ENCODE results near the gene HDHD5.

HDHD5 gene

DNA sequence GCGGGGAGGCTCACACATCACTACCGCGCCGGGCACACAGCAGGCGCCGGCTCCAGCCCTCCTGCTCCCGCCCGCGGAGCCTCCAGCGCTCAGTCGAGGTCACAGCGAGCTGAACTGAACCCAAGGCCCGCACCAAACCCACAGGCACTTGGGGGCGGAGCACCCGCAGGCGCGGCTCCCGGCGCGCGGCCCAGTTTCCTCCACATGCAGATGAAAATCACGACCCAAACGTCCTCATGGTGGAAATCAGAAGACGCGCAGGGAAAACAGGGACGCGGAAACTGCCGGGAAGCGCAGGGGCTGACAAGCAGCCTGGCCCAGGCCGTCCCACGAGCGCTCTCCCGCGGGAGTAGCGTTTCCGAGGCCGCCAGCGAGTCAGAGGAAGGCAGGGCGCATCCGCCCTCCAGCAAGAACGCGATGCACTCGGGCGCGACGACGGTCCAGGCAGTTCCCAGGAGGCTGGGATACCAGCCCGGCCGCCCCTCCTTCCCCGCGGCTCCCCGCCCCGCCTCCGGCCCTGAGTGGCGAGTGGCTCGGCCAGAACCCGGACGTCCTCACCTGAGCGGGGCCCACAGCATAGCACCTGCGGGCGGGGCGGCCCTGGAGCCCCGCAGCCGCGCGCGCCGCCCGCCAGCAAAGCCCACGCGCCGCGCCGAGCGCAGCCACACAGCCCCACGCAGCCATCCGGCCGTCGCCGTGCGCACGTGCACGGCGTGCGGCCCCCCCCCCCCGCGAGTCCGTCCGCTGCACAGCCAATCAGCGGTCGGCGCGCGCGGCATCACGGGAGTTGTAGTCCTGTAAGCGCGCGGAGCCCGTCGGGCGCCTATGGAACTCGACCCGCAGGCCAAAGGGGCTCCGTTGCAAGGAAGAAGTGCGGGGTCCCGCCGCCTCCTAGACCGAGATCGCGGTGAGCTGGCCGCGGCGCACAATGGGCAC lies at the start of gene HDHD5:
TSS of gene HDHD5 (minus strand) at position 710 of the 936 bp plus-strand sequence. CDS start at position 684, 26 bp downstream.
- DNase-seq (ENCODE audit: low read depth in 2 of 2): peak; percentile 77 to 79

DNA sequence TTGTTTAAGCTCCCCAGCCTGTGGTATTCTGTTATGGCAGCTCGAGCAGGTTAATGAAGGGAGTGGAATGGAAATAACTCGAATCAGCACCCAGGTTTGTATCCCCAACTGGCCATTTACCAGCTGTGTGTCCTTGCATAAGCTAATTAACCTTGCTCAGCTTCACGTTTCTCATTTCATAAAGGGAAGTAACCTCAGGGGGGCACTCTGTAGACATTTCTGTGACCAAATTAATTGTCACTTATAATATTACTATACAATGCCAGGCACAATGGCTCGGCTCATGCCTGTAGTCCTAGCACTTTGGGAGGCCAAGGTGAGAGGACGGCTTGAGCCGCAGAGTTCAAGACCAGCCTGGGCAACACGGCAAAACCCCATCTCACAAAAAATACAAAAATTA lies 46.4 kb upstream of the HDHD5 start:
- no peak for DNase-seq (ENCODE audit: low read depth in 2 of 2)

DNA sequence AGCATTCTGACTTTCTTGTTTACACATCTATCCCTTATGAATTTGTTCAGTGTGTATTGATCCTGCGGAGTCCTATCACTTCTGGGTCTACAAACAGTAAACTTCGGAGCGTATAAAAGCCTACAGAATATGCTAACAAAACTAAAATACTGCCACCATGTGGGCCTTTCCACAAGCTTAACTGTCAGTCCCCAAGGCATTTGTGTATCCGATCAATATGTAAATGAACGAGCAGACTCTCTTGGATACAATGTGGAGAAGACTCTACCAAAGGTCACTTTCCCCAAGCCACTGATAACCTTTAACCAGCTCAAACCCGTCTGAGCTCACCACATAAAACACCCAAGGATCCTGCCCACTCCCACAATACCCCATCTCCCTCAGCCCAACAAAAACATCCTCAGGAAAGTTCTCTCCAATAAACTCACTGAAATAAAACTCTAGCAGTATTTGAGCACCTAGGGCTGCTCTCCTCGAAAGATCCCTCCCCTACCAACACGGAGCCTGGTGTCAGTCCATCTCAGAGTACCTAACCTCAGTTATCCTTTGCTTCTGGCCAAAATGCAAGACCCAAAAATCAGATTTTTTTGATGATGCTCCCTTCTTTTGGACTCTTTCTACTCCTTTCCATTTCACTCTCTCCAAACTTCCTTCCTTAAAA lies 42.3 kb upstream of the HDHD5 start:
- no peak for DNase-seq (ENCODE audit: low read depth in 2 of 2)

DNA sequence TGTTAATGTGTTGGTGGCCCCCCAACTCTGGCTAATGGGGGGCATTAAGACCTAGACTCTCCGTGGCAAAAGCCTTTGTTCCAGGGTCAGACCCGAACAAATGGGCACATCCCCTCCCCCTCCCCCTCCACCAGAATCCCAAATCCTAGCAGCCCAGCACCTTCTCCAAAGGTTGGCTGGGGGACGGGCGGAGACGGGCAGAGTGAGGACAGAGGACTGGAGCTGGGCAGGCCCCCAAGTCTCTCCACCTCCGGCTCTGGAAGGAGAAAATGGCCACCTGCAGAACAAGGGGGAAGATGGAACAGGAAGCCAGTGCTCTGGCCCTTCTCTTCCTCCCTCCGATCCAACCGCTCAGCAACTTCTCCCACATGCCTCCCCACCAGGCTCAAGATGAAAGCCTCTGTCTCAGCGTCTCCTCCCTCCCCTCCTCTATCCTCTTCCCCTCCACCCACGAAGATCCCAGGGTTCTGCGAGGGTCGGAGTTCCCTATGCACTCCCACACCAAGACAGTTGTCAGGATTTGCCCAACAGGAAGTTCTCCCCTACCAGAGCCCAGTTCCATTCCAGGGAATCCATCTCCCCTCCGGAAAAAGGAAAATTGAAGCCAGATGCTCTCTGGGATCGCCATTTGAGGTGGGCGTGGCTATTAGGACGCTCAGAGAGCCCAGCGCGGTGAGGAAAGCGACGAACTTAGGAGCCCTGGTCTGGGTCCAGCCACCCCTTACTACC lies 40.1 kb upstream of the HDHD5 start:
- no peak for DNase-seq (ENCODE audit: low read depth in 2 of 2)

DNA sequence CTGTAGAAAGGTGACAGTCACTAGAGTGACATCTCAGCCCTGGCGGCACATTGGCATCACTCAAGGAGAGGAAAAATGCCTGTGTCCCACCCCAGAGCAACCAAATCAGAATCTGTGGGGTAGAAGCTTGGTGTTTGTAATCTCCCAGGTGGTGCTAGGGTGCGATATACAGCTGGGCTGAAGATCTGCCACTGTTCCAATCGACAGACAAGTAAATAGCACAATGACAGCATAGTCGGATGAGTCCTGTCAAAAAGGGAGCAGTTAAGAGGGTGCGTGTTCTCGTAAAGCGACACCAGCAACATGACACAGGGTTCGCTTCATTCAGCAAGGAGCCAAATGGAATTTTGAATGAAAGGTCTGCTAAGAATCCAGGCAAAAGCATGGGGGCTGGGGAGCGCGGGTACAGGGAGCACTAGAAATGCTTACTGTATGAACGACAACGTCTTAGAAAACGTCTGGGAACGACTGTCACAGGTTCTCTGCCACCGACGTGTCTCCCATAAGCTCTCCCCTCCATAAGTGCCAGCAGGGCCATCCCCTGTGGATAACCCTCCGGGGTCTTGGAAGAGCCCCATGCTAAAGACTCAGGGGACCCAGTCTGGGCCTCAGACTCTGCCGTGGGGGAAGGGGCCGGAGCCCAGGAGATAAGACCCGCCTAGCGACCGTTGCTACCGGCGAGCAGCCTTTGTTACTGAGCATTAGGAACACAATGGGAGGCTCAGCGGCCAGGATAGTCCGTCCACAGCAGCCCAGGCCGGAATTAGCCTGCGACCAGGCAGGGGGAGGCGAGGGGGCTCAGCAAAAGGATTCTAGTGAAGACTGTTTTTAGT lies 39.3 kb upstream of the HDHD5 start:
- DNase-seq (ENCODE audit: low read depth in 2 of 2): no peak

DNA sequence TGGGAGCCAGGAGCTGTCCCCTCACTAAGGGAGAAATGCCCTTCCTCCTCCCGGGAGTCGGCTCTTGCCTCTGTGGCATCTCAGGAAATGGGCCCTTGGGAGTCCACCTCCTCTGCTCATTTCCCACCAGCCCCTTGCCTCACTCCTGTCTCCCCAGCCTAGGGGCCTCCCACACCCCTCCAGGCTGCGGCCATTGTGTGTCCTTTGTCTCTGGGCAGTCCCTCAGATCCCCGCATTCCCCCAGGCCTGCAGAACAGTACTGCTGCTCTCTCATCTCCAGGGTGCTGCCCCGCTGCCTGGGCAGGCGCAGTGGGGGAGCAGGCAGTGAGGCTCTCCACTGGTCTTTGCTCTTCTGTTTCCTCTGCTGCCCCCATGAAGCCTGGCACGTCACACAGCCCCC lies 35.1 kb upstream of the HDHD5 start:
- DNase-seq (ENCODE audit: low read depth in 2 of 2): no peak

DNA sequence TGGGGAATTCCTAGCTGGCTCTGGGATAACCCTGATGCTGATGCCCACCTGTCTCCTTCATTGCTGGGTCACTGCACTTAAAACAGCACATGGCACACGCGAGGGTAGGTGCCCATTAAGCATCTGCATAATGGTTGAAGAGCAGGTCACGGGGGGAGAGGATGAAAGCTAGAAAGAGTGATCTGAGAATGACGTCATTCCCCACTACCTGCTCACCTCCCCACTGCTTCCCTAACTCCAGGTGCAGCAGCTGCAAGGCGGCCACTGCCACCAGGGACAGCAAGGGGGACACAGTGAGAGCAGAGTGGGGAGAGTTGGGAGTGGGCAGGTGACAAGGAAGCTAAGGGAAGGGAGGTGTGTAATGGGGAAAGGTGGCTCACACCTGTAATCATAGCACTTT lies 33.1 kb upstream of the HDHD5 start:
- no peak for DNase-seq (ENCODE audit: low read depth in 2 of 2)

DNA sequence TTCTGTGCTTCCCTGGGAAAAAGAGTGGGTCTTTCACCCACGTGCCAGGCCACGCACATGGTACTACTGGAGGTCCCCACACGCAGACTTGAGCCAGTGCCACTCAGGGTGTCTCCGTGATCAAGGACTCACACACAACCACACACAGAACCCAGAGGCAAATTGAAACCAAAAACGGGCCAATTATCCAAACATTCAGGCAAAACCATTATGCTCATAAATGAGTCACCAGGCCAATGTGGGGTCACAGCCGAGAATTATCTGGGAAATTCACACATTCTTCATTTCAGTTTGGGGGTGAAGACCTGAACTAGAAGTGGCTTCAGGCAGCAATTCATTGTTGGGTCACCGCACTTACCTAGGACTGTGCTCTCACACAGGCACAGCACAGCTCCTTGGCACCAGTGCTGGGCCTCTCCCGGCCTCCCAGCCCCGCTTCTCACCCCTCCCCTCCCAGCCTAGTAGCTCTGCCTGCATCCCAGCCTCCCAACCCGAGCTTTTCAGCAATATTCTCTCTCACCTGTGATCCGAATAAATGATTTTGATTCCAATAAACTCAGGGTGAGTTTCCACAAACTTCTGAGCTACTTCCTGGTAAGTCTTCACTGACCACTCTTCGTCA lies 32.2 kb upstream of the HDHD5 start:
- no peak for DNase-seq (ENCODE audit: low read depth in 2 of 2)

DNA sequence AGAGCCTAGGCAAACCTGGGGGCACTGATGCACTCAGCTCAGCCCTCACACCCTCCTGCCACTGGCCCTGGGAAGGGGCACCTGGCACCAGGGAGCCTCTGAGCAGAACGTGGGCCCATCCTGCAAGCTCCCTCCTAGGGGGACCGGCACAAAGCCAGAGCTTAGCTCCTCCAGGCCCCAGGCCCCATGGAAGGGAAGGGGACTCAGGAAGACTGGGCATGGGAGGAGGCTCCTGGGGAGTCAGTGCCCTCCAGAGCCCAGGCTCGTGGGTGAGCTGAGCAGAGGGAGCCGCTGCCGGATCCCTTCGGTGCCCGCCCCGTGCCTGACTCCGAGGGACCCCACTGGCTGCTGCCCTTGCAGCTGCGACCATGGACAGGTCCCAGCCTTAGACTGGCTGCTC lies 31.6 kb upstream of the HDHD5 start:
- no peak for DNase-seq (ENCODE audit: low read depth in 2 of 2)

DNA sequence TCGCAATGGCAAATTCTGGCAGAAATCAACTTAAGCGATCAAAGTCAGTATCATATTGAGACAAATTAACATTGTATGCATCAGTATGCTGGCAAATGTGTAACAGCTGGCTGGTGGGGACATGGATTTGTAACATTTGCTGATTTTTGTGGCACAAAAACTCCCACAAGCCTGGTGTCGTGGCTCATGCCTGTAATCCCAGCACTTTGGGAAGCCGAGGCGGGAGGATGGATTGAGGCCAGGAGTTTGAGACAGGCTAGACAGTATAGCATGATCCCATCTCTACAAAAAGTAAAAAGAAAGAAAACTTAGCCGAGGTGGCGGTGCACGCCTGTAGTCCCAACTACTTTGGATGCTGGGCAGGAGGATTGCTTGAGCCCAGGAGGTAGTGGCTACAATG lies 17.6 kb upstream of the HDHD5 start:
- DNase-seq (ENCODE audit: low read depth in 2 of 2): no peak

DNA sequence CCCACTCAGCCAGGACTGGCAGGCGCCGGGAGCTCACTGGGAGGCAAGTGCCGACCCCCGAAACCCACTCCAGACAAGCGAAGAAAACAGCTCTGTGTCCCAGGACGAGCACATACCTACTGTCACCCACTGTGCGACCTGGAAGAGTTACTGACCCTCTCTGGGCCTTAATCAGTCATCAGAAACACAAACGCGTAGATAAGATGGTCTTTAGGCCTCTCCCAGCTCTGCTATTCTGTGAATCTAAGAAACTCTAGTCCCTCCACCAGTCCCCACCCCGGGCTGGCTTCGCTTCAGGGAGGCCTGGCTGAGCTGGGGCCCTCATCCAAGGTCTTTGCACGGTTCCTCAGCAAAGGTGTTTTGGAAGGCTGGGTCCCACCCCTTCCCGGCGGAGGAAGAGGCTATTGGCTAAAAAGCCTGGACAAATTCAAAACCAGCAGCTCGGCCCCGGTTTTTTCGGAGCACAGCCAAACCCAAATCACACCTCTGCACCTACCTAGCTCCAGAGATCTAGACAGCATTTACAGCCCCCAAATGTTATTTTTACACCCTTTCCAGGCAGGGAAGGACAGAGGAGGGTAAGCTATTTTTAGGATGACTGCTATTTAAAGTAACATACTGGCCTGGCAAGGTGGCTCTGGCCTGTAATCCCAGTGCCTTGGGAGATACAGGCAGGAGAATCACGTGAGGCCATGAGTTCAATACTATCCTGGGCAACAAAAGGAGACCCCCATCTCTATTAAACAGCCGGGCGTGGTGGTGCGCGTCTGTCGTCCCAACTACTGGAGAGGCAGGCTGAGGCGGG lies 13.2 kb upstream of the HDHD5 start:
- DNase-seq (ENCODE audit: low read depth in 2 of 2): no peak

DNA sequence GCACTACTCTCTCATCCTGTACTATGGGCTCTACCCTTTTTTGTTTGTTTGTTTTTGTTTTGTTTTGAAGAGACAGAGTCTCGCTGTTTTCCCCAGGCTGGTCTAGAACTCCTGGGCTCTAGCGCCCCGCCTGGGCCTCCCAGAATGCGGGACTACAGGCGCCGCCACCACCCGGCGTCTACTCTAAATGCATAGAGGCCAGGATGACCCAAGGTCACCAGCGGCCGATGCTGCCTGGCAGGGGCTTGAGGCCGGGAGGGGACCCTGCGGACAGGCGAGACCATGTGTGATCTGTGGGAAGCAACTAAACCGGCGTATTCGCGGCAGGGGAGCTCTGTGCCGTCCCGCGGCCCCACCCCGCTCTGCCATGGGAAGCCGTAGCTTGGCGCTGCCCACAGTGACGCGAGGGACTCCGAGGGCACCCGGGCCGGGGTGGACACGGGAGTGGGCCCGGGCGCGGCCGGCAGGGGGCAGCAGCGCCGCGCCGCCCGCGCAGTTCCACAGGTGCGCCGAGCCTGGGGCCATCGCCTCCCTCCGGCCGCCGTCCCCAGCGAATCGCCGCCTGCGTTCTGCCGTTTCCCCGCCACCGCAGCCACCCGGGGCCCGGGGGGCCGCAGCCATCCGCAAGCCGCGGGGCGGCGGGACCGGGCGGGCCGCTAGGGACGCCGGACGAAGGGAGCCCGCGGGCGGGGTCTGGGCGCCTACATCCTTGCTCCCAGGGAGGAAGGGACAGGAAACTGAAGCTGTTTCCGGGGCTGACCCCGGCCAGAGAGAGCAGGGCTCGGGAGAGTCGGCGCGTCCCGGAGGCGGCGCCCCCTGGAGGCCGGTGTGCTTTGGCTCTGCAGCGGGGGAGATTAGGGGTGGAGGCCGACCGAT lies 12.3 kb upstream of the HDHD5 start:
- peak; percentile 41 to 74 for DNase-seq (ENCODE audit: low read depth in 2 of 2)

DNA sequence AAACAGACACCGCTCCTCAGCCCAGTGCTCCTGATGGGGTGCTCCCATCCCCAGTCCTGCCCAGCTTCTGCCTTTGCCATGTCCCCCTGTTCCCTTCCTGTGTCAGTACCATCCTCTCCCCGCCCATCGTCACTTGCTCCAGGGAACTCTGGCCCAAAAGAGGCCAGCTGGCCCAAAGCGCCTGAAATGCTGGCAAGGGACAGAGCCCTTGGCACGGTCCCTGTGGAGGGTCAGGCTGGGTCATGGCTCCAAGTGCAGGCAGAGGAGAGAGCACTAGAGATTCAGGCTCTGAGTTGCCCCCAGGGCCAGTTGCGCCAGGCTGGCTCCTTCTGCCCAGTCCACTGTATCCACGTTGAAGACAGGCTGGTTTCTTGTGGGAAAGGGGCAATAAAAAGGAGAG lies 8.4 kb upstream of the HDHD5 start:
- DNase-seq (ENCODE audit: low read depth in 2 of 2): no peak

DNA sequence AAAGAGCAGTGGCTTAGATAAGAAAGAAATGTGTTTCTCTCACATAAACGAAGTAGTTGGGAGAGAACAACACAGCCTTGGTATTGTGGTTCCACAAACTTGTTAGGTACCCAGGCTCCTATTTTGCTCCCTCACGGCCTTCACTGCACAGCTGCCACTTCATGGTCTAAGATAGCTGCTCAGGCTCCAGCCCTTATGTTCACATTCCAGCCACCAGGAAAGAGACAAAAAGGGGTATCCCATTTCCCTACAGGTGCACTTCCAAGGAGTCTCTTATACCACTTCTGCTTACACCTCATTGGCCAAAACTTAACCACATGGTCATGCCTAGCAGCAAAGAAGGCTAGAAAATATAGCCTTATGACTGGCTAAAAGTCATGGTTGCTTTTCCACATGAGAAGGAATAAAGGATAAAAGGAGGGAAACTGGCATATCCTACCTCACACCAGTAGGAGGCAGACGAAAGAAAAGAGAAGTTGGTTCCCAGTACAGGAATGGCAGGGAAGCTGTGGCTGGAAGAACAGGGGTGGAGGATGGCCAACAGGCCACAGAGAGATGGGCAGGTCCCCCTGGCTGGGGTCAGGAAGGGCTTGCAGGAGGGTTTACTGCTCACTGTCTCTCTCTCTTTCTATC lies 5.4 kb upstream of the HDHD5 start:
- DNase-seq (ENCODE audit: low read depth in 2 of 2): no peak

DNA sequence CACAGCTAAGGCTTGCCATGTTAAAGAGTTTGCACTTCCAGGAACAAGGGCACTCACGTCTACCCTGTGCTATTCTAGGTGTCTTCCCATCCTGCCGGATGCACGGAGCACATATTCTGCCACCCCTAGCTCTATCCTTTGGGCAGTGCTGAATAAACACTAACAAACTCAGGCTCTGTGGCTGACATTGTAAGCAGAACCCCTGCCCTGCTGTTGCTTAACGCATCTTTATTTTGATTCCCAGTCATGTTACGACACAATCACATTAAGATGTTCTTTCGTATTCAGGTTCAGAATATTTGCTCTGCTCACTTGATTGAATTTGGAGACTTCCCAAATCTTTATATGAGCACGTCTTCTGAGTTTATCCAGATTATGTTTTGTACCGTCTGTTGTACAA lies 3.7 kb upstream of the HDHD5 start:
- DNase-seq (ENCODE audit: low read depth in 2 of 2): no peak

DNA sequence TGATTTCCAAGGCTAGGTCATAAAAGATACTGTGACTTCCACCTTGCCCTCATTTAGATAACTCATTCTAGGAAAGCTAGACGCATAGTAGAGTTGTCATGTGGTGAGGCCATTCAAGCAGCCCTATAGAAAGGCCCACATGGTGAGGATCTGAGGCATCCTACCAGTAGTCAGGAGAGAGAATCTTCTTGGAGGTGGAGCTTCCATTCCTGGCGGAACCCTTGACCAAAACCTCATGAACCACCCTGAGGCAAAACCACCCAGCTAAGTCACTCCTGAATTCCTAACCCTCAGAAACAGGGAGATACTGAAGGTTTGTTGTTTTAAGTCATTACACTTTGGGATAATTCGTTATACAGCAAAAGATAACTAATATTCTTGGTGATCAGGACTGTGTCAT lies 2.9 kb upstream of the HDHD5 start:
- DNase-seq (ENCODE audit: low read depth in 2 of 2): no peak

DNA sequence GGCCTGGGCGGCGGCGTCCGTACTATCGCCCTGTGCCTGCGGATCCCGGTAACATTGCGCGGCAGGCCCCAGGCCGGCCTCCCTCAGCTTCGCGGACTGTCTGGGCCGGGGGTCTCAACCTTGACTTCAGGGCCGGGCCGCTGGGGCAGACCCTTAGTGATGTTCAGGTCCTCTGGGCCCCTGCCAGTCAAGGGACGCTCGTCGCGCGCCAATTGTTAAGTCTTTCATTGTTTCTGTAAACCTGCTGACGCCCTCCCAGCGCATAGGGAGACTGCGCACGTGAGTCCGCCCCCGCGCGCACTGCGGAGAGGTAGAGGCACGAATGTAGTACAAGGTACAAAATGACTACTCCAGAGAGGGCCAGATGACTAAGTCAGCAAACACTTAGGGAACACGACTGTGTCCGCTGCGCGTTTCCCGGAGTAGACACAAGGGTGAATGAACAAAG lies 451 bp upstream of the HDHD5 start:
- DNase-seq (ENCODE audit: low read depth in 2 of 2): peak in 1 of 2 donors; percentile 43

DNA sequence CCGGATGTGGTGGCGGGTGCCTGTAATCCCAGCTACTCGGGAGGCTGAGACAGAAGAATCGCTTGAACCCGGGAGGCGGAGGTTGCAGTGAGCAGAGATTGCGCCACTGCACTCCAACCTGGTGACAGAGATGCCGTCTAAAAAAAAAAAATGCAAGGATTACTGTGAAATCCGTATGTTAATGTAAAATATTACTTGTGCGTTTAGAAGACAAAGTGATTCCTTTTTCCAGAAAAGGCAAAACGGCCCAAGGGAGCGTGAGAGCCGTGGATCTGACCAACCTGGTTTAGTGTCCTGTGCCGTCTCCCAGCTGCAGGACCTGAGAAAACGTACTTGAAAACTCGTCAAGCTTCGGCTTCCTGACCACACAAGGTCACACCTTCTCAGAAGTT lies 905 bp downstream of the HDHD5 start:
- DNase-seq (ENCODE audit: low read depth in 2 of 2): no peak

DNA sequence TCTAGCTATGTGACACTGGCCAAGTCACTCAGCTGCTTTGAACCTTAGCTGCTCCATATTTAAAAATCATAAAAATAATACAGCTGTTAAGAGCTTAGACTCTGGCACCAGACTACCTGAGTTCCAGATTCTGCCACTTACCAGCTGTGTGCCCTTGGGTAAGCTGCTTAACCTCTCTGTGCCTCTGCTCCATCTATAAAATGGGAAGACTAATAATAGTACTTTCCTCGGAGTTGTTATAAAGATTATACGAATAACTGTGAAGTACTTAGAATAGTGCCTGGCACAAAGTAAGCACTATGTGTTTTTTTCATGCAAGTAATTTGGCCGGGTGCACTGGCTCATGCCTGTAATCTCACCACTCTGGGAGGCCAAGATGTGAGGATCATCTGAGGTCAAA lies 1.4 kb downstream of the HDHD5 start:
- no peak for DNase-seq (ENCODE audit: low read depth in 2 of 2)
